Subcutaneous adipose tissue (tissue), 4 donors: ENCODE measurements around the gene FPR1. TPM values are rescaled to one million over a fixed set of nuclear protein-coding genes. Genes with fewer than 3 reads are reported as not detected.

Source experiments
- total RNA-seq, 4 donors: library from RNA; depleted of rRNA; stranded (reverse); fragments of >200 nt; gene quantifications; one replicate each; pipeline ENCODE4 v1.1.0, GENCODE V29; 2016
- TF ChIP-seq, protein P1 (sequence below): fragments of 450-650 bp; IDR thresholded peaks from one replicate; pipeline ENCODE4 v1.5.1; 2016; ENCODE audit warnings: low read depth, mild to moderate bottlenecking, control low read depth, antibody characterized with exemption, moderate library complexity

Gene FPR1
- total RNA-seq, 4 donors from 2014 or later = 5.1 to 35.7 (median 22.0) TPM

GRCh38 chr19:51709575-51709974, 42.1 kb downstream of the FPR1 start:
- TF ChIP-seq, protein P1, sequence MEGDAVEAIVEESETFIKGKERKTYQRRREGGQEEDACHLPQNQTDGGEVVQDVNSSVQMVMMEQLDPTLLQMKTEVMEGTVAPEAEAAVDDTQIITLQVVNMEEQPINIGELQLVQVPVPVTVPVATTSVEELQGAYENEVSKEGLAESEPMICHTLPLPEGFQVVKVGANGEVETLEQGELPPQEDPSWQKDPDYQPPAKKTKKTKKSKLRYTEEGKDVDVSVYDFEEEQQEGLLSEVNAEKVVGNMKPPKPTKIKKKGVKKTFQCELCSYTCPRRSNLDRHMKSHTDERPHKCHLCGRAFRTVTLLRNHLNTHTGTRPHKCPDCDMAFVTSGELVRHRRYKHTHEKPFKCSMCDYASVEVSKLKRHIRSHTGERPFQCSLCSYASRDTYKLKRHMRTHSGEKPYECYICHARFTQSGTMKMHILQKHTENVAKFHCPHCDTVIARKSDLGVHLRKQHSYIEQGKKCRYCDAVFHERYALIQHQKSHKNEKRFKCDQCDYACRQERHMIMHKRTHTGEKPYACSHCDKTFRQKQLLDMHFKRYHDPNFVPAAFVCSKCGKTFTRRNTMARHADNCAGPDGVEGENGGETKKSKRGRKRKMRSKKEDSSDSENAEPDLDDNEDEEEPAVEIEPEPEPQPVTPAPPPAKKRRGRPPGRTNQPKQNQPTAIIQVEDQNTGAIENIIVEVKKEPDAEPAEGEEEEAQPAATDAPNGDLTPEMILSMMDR = no peak

GRCh38 chr19:51708811-51709210, 42.9 kb downstream of the FPR1 start:
- TF ChIP-seq, protein P1 = no peak

GRCh38 chr19:51706885-51707284, 44.8 kb downstream of the FPR1 start:
- TF ChIP-seq, protein P1 = no peak

DNA sequence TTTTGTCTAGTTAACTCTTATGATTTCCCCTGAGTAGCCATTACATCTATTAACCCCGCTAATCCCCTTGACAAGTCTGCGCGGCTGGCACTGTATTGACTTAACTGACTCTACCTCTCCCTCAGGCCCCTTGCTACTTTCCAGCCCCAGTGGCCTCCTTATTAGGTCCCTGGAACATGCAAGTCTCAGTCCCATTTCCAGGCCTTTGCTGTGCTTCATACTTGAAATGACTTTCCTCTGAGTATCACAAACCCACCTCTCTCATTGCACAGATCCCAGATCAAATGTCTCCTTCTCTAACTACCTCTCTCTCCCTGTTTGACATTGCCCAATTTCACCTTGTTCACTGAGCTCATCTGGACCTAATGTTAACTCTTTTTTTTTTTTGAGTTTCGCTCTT, 45.4 kb downstream of the FPR1 start:
- TF ChIP-seq, protein P1 = no peak

DNA sequence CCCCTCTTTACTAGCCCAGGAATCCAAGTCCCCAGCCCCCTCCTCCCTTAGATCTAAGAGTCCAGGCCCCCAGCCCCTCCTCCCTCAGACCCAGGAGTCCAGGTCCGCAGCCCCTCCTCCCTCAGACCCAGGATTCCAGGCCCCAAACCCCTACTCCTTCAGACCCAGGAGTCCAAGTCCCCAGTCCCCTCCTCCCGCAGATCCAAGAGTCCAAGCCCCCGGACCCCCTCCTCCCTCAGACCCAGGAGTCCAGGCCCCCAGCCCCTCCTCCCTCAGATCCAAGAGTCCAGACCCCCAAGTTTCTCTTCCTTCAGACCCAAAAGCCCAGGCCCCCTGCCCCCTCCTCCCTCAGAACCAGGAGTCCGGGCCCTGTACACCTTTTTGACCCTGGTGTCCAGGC, 47.1 kb downstream of the FPR1 start:
- TF ChIP-seq, protein P1 = no peak

- TF ChIP-seq, protein P1 = no peak
These were observed 47.8 kb downstream of the FPR1 start for GRCh38 chr19:51703575-51704515.

DNA sequence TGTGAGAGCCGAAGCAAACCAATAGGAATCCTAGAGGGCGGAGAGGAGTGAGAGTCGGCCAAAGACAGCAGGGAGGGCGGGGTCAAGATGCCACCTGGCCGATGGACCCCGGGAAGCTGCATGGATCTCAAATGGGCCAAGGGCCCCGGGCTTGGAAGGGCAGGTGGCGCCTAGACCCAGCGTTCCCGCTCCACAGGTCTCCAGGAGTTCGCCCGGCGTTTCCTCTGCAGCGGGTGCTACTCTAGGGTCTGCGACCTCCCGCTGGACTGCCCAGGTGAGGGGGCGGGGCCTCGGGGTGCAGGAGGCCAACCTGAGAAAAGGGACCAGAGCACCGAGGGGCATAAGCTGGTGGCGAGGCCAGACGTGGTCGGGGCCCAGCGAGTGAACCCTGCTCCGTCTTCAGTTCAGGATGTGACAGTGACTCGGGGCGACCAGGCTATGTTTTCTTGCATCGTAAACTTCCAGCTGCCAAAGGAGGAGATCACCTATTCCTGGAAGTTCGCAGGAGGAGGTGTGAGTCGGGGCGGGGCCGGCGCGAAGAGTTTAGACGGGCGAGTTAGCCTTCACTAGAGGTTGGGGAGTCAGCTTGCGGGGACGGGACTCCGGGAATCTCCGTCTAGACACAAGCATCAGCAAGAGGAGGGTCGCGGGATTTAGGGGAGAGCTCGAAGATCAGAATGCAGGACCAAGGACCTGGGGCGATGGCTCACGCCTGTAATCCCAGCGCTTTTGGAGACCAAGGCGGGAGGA, 48.7 kb downstream of the FPR1 start:
- TF ChIP-seq, protein P1 = no peak
